CD4-positive, alpha-beta T cell treated with Interleukin-15 for 1 hour (primary cell): Measurements from ENCODE around the gene ZNF580.

Source experiments
- DNase-seq: peaks from one replicate; pipeline ENCODE4 v3.0.0-alpha.2; 2020

The ZNF580 gene

DNA sequence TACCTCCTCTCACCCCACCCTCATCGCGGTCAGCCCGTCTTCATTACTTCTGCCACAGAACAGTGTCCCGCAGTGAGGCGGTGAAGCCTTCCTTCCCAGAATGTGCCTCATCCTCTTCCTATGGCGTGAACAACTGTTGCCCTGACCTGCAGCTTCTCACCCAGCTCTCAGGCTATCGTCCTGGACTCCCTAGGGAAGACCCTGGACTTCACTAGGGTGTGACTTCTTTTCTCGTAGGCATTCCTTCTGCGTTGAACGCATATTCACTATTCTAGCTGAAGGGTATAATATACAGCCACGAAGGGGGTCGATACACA, 34.4 kb upstream of the ZNF580 start:
- no peak for DNase-seq

DNA sequence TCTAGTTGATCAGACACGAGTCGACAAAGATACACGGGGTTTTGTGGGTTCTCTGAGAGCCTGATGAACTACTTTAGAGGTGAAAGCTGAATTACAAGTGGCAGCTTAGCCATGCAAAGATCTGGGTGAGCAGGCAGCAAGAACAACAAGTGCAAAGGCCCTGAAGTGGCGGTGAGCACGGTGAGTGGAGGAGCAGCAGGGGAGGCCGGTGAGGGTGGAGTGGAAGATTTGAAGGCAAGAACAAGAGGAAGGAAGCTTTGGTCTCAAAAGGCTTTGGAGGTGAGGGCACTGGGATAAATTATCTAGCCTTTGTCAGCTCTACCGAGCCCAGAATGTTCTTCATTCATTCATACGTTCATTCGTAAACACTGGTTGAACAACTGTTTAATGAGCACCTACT, 34.0 kb upstream of the ZNF580 start:
- DNase-seq, result no peak

DNA sequence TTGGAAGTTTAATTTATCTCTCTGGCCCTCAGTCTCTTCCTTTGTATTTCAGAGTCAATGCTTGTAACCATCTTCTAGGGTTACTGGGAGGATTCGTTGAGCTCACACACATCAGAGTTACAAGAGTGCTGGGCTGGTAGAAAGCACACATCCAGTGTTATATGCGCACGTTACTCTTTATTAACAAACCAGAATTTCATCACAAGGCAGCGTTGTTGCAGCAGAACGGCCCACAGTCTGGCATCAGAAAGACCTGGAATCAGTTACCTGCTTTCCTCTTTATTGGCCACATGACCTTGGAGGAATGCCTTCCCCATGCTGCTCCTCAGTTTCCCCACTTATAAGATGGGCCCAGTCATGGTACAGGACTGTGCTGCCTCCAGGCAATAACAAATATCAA, 31.5 kb upstream of the ZNF580 start:
- DNase-seq, result no peak

DNA sequence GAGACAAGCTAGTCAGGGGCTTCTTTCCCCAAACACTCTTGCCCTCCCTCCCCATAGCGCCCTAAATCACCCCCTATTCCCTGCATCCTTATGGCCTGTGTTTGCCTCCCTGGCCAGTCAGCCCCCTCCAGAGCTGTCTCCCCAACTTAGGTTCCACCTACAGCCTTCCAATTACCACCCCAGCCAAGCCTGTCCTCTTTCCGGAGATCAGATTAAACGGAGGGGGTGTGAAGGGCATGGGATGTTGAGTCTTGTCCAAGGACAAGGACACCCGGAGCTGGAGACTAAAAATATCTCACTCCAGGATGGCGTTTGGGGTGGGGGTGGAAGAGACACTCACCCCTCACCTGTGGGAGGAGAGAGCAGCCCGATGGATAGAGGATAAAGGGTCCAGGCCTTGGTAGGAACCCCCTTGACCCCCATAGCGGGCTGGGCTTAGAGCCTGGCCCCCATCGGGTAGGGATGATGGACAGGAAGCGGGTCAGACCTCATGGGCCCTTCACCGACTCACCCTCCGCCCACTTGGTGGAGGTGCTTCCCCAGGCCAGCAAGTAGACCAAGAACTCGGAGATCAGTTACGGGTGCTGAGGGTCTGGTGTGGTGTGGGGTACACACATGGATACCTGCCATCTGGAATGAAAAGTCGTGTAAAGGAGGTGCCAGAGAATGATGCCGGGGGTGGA, 29.4 kb upstream of the ZNF580 start:
- no peak for DNase-seq

DNA sequence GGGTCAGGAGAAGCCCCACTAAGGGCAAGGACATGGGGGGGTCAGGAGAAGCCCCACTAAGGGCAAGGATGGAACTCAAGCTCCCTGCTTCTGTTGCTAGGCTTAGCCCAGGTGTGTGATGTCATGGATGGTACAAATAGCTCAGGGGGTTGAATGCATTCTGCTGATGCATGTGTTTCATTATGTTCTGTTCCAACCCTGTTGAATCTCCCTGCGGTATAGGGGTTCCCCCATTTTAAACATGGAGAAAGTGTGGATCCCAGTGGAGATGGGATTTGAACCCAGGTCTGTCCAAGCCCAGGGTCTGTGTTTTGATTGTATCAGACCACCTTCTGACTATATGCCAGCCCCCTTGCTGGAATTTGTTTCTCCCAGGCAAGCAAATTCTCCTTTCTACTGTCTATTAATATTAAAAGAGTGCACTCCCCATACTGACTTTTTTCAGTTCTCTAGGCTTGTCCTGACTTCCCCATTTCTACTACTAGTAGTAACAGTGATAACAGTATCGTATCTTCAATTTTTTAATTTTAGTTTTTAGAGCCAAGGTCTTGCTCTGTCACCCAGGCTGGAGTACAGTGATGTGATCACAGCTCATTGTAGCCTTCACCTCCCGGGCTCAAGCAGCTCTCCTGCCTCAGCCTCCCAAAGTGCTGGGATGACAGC, 28.7 kb upstream of the ZNF580 start:
- no peak for DNase-seq

DNA sequence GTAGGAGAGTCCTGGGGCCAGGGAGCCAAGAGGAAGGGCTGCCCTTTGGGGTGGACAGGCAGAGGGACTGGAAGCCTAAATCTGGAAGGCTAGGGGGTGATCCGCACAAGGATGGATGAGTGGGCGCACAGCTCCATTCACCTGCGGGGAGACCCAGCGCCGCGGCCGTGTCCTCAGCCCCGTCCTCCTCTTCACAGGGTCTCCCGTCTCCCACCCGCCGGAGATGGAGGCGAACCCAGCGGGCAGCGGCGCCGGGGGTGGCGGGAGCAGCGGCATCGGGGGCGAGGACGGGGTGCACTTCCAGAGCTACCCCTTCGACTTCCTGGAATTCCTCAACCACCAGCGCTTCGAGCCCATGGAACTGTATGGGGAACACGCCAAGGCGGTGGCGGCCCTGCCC, 27.4 kb upstream of the ZNF580 start:
- DNase-seq, result no peak

DNA sequence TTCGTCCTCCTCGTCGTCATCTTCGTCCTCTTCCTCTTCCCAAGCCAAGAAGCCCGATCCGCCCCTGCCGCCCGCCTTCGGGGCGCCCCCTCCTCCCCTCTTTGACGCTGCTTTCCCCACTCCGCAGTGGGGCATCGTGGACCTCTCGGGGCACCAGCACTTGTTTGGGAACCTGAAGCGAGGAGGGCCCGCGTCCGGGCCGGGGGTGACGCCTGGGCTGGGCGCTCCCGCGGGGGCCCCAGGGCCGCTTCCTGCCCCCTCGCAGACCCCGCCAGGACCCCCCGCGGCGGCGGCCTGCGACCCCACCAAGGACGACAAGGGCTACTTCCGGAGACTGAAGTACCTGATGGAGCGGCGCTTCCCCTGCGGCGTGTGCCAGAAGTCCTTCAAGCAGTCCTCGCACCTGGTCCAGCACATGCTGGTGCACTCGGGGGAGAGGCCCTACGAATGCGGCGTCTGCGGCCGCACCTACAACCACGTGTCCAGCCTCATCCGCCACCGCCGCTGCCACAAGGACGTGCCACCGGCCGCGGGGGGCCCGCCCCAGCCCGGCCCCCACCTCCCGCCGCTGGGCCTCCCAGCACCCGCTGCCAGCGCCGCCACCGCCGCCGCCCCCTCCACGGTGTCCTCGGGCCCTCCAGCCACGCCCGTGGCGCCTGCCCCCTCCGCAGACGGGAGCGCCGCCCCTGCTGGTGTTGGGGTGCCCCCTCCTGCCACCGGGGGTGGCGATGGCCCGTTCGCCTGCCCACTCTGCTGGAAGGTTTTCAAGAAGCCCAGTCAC, 26.7 kb upstream of the ZNF580 start:
- no peak for DNase-seq

DNA sequence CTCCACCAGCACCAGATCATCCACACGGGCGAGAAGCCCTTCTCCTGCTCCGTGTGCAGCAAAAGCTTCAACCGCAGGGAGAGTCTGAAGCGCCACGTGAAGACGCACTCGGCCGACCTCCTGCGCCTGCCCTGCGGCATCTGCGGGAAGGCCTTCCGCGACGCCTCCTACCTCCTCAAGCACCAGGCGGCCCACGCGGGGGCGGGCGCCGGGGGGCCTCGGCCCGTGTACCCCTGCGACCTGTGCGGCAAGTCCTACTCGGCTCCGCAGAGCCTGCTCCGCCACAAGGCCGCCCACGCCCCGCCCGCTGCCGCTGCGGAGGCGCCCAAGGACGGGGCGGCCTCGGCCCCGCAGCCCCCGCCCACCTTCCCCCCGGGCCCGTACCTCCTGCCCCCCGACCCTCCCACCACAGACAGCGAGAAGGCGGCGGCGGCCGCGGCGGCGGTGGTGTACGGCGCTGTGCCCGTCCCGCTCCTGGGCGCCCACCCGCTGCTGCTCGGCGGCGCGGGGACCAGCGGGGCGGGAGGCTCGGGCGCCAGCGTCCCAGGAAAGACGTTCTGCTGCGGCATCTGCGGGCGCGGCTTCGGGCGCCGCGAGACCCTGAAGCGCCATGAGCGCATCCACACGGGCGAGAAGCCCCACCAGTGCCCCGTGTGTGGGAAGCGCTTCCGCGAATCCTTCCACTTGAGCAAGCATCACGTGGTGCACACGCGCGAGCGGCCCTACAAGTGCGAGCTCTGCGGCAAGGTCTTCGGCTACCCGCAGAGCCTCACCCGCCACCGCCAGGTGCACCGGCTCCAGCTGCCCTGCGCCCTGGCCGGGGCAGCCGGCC, 25.9 kb upstream of the ZNF580 start:
- DNase-seq, result no peak

DNA sequence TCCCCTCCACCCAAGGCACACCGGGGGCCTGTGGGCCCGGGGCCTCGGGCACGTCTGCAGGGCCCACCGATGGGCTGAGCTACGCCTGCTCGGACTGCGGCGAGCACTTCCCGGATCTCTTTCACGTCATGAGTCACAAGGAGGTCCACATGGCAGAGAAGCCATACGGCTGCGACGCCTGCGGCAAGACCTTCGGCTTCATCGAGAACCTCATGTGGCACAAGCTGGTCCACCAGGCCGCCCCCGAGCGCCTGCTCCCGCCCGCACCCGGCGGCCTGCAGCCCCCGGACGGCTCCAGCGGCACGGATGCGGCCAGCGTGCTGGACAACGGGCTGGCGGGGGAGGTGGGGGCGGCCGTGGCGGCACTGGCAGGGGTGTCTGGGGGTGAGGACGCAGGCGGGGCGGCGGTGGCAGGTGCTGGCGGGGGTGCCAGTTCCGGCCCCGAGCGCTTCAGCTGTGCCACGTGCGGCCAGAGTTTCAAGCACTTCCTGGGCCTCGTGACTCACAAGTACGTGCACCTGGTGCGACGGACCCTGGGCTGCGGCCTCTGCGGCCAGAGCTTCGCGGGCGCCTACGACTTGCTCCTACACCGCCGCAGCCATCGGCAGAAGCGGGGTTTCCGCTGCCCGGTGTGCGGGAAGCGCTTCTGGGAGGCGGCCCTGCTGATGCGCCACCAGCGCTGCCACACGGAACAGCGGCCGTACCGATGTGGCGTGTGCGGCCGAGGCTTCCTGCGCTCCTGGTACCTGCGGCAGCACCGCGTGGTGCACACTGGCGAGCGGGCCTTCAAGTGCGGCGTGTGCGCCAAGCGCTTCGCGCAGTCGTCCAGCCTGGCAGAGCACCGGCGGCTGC, 25.0 kb upstream of the ZNF580 start:
- DNase-seq, result no peak

DNA sequence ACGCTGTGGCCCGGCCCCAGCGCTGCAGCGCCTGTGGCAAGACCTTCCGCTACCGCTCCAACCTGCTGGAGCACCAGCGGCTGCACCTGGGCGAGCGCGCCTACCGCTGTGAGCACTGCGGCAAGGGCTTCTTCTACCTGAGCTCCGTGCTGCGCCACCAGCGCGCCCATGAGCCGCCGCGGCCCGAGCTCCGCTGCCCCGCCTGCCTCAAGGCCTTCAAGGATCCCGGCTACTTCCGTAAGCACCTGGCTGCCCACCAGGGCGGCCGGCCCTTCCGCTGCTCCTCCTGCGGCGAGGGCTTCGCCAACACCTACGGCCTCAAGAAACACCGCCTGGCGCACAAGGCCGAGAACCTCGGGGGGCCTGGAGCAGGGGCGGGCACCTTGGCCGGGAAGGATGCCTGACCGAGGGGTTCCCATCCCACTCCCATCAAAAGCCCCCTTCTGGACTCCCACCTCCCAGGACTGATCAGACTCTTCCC, 24.4 kb upstream of the ZNF580 start:
- DNase-seq, result no peak

DNA sequence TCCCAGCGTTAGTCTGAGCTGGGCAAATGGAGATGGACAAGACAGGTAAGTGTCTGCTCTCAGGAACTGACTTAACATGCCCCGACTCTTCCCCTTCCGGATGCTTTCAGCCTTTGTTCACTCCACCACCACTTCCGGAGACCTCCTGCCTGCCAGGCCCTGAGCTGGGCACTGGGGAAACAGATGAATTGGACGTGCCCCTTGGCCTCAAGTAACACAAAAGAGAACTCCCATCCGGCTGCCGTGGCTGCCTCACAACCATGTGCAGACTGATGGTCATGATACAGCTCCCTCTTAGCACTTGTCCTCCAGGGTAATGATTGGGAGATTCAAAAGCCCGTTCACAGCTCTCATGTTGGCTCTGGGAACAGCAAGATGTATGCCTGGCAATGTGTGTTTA, 23.4 kb upstream of the ZNF580 start:
- DNase-seq, result no peak

DNA sequence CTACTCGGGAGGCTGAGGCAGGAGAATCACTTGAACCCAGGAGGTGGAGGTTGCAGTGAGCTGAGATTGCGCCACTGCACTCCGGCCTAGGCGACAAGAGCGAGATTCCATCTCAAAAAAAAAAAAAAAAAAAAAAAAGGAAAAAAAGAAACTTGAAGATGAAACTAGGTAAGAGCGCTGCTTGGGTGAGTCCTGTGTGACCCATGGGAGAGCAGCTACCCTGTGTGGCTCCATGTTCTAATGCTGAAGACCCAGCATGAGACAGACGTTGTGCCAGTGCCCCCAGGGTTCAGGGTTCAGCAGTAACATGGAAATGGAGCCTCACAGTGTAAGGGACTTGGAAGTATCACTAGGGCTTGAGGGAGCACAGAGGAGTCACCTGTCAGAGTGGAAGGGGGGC, 22.4 kb upstream of the ZNF580 start:
- no peak for DNase-seq

DNA sequence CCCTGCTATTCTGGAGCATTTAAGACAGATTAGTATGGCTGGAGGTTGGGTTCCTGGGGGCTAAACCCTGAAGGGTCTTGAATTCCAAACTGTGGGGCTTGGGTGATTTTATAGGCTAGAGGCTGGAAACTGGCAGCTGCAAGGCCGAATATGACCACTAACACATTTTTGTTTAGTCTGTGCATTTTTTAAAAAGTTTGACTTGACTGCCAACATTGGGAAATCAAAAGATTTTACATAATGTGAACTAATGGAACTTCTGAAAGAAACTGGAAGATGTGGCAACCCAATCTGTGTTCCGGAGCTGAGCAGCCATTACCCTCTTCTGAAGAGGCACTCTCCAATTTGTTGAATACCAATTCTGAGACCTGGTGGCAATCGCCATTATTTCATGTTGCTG, 21.5 kb upstream of the ZNF580 start:
- DNase-seq, result no peak

DNA sequence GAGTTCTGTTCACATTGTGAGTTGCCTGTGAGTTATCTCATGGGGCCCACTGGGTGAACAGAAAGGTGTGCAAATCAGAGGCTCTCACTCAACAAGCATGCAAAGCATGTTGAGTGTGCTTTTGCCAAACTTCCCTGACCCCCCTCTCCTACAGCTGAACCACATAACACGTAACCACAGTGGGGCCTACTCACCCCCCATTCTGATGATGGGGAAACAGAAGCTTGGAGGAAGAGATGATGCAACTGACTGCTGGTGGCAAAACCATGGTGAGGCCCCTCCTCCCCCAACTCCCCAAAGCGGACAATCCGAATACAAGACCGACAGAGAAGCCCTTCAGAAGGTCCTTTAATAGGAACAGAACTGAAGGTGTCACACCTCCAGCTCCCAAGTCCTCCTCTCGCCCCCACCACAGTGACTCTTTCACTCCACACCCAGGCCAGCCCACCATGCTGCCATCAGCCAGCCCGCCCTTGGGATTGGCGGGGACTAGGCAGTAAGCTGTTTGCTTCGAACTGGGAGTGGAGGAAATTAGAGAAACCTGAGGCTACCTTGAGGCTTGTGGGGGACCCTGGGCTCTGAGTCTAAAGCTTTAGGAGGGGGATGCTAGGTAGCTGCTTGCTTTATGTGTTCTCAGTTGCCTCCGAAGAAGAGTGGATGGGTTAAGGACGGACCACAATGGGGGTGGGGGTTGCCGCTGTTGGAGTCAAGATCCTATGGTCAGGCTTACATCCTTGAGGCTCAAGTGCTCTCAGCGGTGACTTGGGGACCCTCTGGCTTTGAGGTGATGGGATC, 20.2 kb upstream of the ZNF580 start:
- DNase-seq, result peak; percentile 64

DNA sequence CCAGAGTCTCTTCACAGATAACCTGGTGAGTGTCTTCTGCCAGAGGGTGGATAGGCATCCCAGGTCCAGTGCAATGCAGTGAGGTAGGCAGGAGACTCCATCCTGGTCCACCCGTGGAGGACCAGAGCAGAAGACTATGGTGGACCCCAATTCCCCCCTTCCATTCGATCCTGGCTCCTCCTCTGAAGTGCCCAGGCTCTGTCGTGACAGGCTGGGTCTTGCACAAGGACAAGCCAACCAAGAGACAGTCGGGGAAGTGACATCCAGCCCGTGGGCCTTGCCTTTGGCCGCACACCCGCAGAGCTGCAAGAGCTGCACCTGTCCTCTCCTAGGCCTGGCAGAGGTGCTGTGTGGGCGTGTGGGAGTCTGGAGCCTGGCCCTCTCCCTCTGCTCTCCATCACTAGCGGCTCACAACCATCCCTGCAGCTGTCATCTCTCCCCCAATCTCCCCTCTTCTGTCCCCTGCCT, 19.6 kb upstream of the ZNF580 start:
- DNase-seq, result no peak

DNA sequence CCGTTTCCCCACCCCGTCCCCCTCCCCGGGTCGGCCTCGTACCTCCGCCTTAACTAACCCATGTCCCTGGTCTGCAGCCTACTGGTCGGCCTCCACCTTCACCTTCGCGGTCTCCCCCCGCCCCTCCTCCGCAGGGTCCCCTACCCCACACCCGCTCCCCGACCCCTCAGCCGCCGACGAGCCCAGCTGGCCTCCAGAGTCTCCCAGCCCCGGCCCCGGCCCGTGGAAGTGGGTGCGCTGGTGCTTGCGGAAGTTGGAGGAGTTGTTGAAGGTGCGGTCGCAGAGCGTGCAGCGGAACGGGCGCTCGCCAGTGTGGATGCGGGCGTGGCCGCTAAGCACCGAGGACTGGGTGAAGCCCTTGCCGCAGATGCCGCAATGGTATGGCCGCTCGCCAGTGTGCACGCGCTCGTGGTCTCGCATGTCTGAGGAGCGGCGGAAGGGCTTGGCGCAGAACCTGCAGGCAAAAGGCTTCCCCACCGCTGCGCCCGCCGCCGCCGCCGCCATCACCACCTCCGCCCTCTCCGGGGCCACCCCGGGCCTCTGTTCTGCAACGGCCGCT, 19.1 kb upstream of the ZNF580 start:
- DNase-seq, result no peak

DNA sequence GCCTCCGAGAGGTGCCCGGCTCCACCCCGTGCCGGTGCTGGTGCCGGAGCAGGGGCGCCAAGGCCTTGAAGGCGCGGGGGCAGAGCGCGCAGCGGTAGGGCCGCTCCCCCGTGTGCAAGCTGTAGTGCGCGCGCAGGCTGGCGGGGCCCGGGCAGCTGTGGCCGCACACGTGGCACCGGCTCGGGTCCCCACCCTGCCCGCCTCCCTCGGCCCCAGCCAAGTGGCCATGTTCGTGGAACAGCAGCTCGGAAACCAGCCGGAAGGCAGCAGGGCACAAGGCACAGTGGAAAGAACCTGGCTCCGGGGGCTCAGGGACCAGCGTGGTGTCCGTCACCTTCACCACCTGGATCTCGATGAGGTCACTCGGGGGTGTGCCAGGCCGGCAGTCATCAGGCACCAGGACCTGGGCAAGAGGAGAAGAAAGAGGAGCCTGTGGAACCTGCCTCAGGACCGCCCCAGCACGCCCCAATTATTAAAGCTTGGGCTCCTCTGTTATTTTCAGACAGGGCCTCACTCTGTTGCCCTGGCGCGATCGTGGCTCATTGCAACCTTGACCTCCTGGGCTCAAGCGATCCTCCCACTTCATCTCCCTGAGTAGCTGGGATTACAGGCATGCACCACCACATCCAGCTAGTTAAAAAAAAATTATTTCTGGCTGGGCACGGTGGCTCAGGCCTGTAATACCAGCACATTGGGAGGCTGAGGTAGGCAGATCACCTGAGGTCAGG, 18.4 kb upstream of the ZNF580 start:
- DNase-seq, result no peak

DNA sequence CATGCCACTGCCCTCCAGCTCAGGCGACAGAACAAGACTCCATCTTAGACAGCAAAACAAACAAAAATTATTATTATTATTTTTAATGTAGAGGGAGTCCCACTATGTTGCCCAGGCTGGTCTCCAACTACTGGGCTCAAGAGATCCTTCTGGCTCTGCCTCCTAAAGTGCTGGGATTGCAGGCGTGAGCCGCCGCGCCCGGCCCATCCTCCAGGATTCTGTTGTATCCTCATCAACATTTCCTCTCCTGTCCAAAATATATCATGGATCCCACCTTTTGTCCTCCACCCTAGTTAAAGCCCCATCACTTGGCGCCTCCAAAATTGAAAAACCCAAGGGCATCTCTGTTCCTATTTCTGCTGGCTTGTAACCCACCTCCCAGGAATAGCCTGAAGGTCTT, 17.7 kb upstream of the ZNF580 start:
- no peak for DNase-seq

DNA sequence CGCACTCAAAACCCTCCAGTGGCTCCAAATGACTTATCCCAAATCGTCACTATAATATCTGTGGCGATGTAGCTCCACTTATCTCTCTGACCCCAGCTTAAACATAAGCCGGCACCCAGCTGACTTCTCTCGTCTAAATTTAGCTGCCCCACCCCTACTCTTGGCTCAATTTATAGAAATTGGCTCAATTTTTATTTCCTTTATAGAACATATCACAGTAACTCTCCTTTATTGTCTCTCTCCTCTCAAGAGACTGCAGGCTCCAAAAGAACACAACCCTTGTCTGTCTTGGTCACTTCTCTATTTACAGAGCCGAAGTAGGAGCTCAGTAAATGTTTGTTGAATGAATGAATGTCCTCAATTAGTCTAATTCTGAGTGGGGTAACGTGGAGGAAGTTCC, 17.2 kb upstream of the ZNF580 start:
- DNase-seq, result no peak
